ENCODE data around the gene RERE.

The RERE gene

DNA sequence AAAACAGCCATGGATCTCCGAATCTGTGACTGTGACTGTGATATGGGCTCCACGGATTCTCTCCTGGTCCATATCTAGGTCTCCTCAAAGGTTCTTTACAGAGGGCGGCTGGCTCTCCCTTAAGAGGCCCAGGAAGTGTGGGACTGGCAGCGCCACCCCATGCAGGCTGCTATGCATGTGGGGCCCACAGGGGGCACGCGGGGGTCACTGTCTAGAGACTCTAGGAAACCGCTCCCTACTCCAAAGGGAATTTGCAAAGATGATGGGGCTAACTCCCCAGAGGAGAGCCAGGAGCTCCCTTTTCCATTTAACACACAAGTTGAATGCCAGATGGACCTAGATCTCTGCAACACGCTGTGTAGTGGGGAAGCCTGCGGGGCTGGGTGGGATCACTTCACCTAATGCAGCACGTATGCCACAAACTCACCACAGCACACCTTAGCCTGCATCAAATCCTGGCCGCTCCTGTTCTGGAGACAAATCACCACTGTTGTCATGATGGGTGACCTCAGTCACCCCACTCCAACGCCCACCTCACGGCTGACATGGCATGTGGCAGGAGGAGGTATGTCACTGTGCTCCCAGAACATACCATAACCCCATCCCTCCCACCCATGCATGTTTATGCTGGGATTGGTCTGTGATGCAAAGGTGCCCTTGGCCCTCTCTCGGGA lies 437.8 kb downstream of the RERE start:
- Histone ChIP-seq H3K36me3 (ENCODE audit: insufficient read depth, low read length) (no peaks in the 10 kb centered on the region; the same call in 1 of the 2 replicates), H3K9me3 (ENCODE audit: low read depth, low read length) (no peaks in the 10 kb centered on the region), H3K9ac (ENCODE audit: insufficient read length) (no peak overlapping the region), H3K27ac (no peak overlapping the region), H3K4me3 (no peak overlapping the region)
- no peak for TF ChIP-seq POLR2AphosphoS5 (IDR thresholded peaks at IDR 0.05; ENCODE audit: borderline replicate concordance, low read depth, low read length)
- TF ChIP-seq EZH2 (IDR thresholded peaks at IDR 0.05): no peak
- TF ChIP-seq FOXP2 (optimal IDR thresholded peaks at IDR 0.05; ENCODE audit: control extremely low read depth, extremely low read length, insufficient read depth): no peak
- DNase-seq (ENCODE audit: low read depth, low spot score): no peak

DNA sequence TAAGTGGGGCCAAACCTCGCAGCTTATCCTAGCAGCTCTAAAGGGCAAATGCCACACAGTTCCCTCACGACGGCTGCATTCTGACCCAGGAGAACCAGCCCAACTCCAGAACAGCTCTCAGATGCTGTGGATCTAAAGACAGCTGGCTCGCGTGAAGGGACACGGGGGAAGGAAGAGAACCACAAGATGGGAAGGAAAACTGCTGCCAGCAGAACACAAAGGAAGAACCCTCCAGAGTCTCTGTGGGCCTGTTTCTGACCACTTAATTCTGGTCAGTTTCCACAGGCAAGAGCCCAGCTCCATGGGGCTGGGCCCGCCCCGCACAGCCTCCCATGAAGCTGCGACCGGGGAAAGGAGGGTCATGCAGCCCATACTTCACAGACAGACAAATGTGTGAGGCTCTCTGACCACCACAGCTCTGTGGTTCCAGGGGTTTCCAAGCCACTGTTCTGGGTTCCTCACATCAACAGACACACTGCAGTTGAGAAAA lies 438.4 kb downstream of the RERE start:
- H3K36me3 ChIP-seq (ENCODE audit: insufficient read depth, low read length): no peaks in the 10 kb centered on the region; the same call in 1 of the 2 replicates
- no peak for DNase-seq (ENCODE audit: low read depth, low spot score)
- 0 out of 2 replicates have a peak overlapping the region, but pooled peaks have one; percentile 42 for H3K27ac ChIP-seq
- H3K4me3 ChIP-seq: no peak overlapping the region
- no peak overlapping the region for H3K9ac ChIP-seq (ENCODE audit: insufficient read length)
- TF ChIP-seq POLR2AphosphoS5 (IDR thresholded peaks at IDR 0.05; ENCODE audit: borderline replicate concordance, low read depth, low read length) (no peak), FOXP2 (optimal IDR thresholded peaks at IDR 0.05; ENCODE audit: control extremely low read depth, extremely low read length, insufficient read depth) (no peak), EZH2 (IDR thresholded peaks at IDR 0.05) (no peak)
- no peaks in the 10 kb centered on the region for H3K9me3 ChIP-seq (ENCODE audit: low read depth, low read length)

DNA sequence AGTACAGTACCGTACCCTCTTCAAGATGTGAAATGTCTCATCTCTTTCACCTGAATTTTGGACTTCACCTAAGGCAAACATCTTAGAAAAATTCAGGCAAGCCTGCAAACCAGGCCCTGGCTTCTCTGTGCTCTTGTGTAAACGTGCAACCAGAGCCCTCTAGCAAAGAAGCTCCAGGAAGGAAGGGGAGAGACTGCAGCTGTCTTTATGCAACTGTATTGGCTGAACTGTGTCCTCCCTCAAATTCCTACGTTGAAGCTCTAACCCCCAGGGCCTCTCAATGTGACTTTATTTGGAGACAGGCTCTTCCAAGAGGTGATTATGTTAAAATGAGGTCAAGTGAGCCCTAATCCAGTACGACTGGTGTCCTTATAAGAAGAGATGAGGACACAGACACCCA lies 439.3 kb downstream of the RERE start:
- peak overlapping the region; percentile 26; the same call in 1 of the 2 replicates for H3K4me3 ChIP-seq
- no peak overlapping the region for H3K9ac ChIP-seq (ENCODE audit: insufficient read length)
- no peak for DNase-seq (ENCODE audit: low read depth, low spot score)
- H3K9me3 ChIP-seq (ENCODE audit: low read depth, low read length): no peaks in the 10 kb centered on the region
- no peak for TF ChIP-seq FOXP2 (optimal IDR thresholded peaks at IDR 0.05; ENCODE audit: control extremely low read depth, extremely low read length, insufficient read depth)
- TF ChIP-seq EZH2 (IDR thresholded peaks at IDR 0.05): no peak
- TF ChIP-seq POLR2AphosphoS5 (IDR thresholded peaks at IDR 0.05; ENCODE audit: borderline replicate concordance, low read depth, low read length): no peak
- H3K36me3 ChIP-seq (ENCODE audit: insufficient read depth, low read length): no peaks in the 10 kb centered on the region; the same call in 1 of the 2 replicates
- peak overlapping the region; percentile 42 for H3K27ac ChIP-seq

- Histone ChIP-seq H3K9ac (ENCODE audit: insufficient read length) (no peak overlapping the region), H3K9me3 (ENCODE audit: low read depth, low read length) (no peaks in the 10 kb centered on the region), H3K4me3 (0 out of 2 replicates have a peak overlapping the region, but pooled peaks have one; percentile 6), H3K36me3 (ENCODE audit: insufficient read depth, low read length) (no peaks in the 10 kb centered on the region; the same call in 1 of the 2 replicates), H3K27ac (peak overlapping the region; percentile 42)
- no peak for TF ChIP-seq EZH2 (IDR thresholded peaks at IDR 0.05)
- no peak for TF ChIP-seq POLR2AphosphoS5 (IDR thresholded peaks at IDR 0.05; ENCODE audit: borderline replicate concordance, low read depth, low read length)
- no peak for TF ChIP-seq FOXP2 (optimal IDR thresholded peaks at IDR 0.05; ENCODE audit: control extremely low read depth, extremely low read length, insufficient read depth)
- DNase-seq (ENCODE audit: low read depth, low spot score): no peak
These were observed 440.0 kb downstream of the RERE start for GRCh38 chr1:8377271-8377981.

DNA sequence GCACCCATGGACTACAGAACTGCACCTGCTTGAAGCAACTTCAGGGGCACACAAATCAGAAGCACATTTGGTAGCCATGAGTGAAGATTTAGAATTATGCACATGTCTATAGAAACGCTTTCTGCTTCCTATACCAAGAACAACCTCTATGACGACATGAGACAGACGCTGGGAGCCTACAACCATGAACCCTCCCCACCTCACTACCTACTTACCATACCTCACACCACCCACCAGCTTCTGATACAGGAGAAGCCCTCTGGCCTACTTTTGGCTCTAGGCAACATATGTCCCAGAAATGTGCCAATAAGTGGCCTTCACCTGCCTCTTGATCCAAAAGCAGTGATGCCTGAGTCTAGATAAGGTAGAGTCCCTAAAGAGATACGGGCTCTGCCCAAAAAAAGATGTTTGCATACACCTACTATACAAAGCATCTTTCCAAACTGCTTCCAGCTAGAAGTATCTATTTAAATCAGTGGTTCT lies 441.0 kb downstream of the RERE start:
- H3K9me3 ChIP-seq (ENCODE audit: low read depth, low read length): no peaks in the 10 kb centered on the region
- H3K36me3 ChIP-seq (ENCODE audit: insufficient read depth, low read length): no peaks in the 10 kb centered on the region; the same call in 1 of the 2 replicates
- H3K27ac ChIP-seq: no peak overlapping the region
- no peak for DNase-seq (ENCODE audit: low read depth, low spot score)
- no peak overlapping the region for H3K4me3 ChIP-seq
- no peak overlapping the region for H3K9ac ChIP-seq (ENCODE audit: insufficient read length)
- TF ChIP-seq POLR2AphosphoS5 (IDR thresholded peaks at IDR 0.05; ENCODE audit: borderline replicate concordance, low read depth, low read length): no peak
- TF ChIP-seq FOXP2 (optimal IDR thresholded peaks at IDR 0.05; ENCODE audit: control extremely low read depth, extremely low read length, insufficient read depth): no peak
- TF ChIP-seq EZH2 (IDR thresholded peaks at IDR 0.05): no peak

DNA sequence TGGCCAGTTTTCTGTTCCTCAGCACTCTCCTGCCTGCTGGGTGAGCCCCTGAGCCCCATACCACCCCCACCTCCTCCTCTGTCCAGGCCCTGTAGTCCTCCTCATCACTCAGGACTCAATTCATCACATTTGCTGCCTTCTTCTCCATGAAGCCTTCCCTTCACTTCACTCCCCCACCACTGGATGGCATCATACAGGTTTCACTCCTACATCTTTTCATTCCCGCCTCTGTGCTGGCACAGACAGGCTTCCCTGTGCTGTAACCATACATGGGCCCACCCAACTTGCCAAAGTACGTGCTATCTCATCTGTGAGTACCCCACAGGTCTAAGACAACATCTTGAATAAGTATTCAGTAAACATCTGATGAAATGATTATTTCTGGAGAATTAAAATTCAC lies 442.6 kb downstream of the RERE start:
- TF ChIP-seq EZH2 (IDR thresholded peaks at IDR 0.05) (no peak), FOXP2 (optimal IDR thresholded peaks at IDR 0.05; ENCODE audit: control extremely low read depth, extremely low read length, insufficient read depth) (no peak), POLR2AphosphoS5 (IDR thresholded peaks at IDR 0.05; ENCODE audit: borderline replicate concordance, low read depth, low read length) (no peak)
- Histone ChIP-seq H3K27ac (0 out of 2 replicates have a peak overlapping the region, but pooled peaks have one; percentile 47), H3K9ac (ENCODE audit: insufficient read length) (no peak overlapping the region), H3K36me3 (ENCODE audit: insufficient read depth, low read length) (no peaks in the 10 kb centered on the region), H3K9me3 (ENCODE audit: low read depth, low read length) (no peaks in the 10 kb centered on the region), H3K4me3 (no peak overlapping the region)
- no peak for DNase-seq (ENCODE audit: low read depth, low spot score)

DNA sequence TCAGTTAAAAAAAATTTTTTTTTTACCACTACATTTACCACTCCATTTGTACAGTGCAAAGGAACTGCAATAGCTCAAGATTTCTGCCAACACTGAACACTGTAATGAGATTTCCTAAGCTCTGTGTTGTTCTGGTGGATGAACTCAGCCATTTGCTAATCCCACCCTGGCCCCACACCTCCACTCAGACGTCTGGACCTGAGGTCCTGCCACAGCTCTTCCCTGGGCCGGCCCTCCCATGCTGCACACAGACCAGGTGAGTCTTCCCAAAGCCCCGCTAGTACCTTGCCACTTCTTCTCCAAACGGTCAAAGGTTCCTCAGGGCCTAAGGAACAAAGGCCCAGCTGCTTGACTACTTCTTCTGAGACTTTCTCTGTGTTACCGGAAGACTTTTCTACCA lies 443.1 kb downstream of the RERE start:
- H3K4me3 ChIP-seq: peak overlapping the region; percentile 36
- TF ChIP-seq POLR2AphosphoS5 (IDR thresholded peaks at IDR 0.05; ENCODE audit: borderline replicate concordance, low read depth, low read length): no peak
- DNase-seq (ENCODE audit: low read depth, low spot score): no peak
- no peaks in the 10 kb centered on the region for H3K9me3 ChIP-seq (ENCODE audit: low read depth, low read length)
- no peak overlapping the region for H3K9ac ChIP-seq (ENCODE audit: insufficient read length)
- H3K36me3 ChIP-seq (ENCODE audit: insufficient read depth, low read length): no peaks in the 10 kb centered on the region
- H3K27ac ChIP-seq: peak overlapping the region; percentile 47; the same call in 1 of the 2 replicates

- Histone ChIP-seq H3K9ac (ENCODE audit: insufficient read length) (no peak overlapping the region), H3K4me3 (peak overlapping the region; percentile 36), H3K36me3 (ENCODE audit: insufficient read depth, low read length) (no peaks in the 10 kb centered on the region), H3K9me3 (ENCODE audit: low read depth, low read length) (no peaks in the 10 kb centered on the region), H3K27ac (peak overlapping the region; percentile 47; the same call in 1 of the 2 replicates)
- no peak for DNase-seq (ENCODE audit: low read depth, low spot score)
- no peak for TF ChIP-seq EZH2 (IDR thresholded peaks at IDR 0.05)
- TF ChIP-seq FOXP2 (optimal IDR thresholded peaks at IDR 0.05; ENCODE audit: control extremely low read depth, extremely low read length, insufficient read depth): peak; percentile 10
These were observed 443.7 kb downstream of the RERE start for GRCh38 chr1:8373581-8374241.

Measured in SK-N-MC (cell line).